HG03457 (cell line): ENCODE data around the gene GRB7.

Experiments used
- ATAC-seq: cut with Tn5 transposase; IDR thresholded peaks from one replicate; pipeline ENCODE4 v1.9.1; 2021; ENCODE audit warnings: moderate number of reproducible peaks; ENCODE audit not compliant: unreplicated experiment

Gene GRB7

DNA sequence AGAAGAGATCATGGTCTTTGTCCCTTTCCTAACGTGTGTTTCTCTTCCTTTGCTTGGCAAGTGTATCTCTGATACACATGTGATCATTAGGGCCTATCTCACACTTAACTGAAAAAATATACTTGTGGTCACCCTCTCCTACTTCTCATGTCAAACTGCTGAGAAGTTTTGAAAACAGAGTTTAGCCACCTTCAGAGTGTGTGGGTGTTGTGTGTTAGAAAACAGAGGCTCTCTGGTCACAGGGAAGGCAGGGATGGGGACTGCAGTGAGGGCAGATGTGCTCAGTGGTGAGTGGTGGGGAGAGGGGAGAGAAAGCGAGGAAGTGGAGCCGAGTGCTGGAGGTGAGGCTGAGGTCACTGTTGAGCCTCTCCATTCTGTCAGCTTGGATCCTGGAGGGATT, 29.4 kb downstream of the GRB7 start:
- no peak for ATAC-seq

- ATAC-seq: peak; percentile 31
These were observed 32.3 kb downstream of the GRB7 start for GRCh38 chr17:39769974-39770587.

GRCh38 chr17:39772415-39772814, 34.7 kb downstream of the GRB7 start:
- ATAC-seq: no peak

- no peak for ATAC-seq
These were observed 35.5 kb downstream of the GRB7 start for GRCh38 chr17:39772987-39773934.

DNA sequence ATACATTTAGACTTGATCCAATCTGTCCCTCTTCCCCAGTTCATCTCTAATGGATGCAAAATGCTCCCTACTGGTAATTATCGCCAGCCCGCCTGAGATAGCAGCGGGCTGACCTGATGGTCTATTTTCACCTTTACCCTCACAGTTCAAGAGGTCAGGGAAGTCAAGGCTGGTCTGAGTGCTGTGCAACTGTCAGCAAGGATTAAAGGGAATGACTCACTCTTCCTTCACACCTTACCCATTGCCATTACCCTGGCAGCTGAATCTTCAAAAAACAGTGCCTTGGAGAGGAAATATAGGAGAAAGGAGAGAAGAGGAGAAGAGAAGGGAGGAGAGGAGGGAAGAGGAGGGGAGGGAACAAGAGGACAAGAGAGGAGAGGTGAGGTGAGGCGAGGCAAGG, 36.3 kb downstream of the GRB7 start:
- no peak for ATAC-seq

DNA sequence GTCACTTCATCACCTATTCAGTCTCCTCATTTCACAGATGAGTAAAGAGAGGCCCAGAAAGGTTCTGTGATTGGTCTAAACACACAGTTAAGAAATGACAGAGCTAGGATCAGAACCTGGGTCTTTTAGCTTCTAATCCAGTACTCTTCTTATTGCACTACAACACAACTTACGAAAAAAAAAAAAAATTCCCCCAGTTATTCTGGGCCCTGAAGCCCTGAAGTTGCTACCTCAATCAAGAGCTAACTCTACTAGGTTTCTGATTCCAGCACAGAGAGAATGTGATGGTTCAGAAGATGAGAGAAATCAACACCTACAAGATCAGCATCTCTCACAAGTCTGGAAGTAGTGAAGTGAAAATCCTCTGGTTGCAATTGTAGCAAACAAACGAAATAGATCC, 37.3 kb downstream of the GRB7 start:
- ATAC-seq: no peak

DNA sequence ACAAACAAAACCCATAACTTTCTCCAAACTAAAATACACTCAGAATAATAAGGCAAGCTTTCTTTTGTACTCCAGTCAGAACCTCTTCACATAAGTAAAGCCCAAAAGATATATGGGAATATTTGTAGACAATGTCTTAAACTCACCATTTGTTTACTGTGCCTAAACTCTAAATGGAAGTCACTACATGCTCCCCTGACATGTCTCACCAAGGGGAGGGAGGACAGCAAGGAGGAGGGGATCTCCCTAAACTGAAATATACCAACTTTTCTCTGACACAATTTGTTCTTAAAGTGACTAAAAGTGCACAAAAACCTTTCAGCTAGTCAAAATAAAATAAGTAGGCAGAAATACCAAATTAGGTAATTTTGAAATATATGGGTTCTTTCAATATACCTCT, 38.5 kb downstream of the GRB7 start:
- no peak for ATAC-seq

DNA sequence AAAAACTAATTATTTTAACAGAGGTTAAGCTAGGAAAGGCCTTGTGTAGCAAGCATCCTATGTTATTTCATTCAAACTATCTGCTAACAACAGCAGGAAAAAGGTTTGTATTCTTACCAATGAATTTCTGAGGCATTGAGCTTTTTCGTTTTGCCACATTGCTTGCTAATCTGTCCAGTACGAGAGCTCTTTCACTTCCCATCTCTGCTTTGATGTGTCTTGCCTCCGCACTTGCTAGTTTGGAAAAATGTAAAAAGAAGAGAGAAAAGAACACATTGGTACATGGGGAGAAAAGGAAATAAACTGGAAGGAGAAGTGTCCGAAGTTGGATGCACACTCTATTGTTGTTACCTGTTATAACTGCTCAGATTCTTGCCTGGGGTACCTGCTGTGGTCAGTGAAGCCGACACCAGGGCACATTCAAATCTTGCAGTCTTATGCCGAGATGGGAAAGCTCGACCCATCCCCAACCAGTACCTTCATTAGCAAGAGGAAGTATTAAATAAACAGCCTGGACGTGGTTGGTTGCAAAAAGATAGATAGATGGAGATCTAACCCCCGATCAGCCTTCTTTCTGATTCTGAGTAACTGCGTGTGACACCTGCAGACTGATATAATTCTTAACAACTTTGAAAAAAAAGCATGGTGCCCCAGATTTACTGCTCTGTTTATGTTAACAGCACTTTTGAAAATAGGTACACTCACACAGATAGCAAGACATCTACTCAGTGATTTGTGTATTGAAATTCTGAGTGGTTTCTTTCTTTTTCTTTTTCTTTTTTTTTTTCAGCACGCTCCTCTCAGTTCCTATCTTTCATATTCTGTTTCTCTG, 40.0 kb downstream of the GRB7 start:
- no peak for ATAC-seq

DNA sequence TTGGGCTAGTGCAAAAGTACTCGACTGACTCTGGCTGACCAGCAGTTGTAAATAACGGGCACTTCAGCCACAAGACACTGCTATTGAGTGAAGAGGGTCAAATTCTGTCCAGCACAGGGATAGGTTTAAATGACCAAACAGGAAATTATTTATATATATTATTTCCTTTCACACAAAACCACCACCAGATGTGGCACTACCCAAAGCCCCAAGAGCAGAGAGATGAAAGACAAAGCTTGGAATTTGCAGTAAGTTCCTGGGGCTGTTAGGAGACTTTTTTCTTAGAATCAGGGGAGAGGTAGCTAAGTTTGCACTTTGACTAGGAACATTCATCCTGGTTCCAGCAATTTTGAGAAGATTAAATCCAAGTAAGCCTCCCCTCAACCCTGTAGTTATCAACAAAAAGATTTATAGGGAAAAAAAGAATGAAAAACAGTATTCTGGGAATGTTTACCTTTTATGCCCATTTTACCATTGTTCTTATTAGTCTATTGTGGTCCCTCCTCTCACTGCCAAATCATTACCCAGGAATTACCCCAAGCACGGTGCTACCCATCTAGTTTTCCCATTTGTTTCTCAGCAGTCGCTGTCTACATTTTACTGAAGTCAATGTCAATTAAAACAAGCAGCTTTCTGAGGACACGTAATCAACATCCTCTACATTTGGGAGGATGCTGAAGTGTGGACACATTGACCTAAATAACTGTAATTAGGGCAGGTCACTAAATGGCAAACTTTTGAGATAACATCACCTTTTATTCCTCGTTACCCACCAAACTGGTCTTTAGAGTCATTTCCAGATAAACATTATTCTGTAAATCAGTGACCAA, 43.5 kb downstream of the GRB7 start:
- no peak for ATAC-seq

GRCh38 chr17:39781861-39782213, 44.1 kb downstream of the GRB7 start:
- ATAC-seq: no peak

- ATAC-seq: no peak
These were observed 44.7 kb downstream of the GRB7 start for GRCh38 chr17:39782481-39782880.

DNA sequence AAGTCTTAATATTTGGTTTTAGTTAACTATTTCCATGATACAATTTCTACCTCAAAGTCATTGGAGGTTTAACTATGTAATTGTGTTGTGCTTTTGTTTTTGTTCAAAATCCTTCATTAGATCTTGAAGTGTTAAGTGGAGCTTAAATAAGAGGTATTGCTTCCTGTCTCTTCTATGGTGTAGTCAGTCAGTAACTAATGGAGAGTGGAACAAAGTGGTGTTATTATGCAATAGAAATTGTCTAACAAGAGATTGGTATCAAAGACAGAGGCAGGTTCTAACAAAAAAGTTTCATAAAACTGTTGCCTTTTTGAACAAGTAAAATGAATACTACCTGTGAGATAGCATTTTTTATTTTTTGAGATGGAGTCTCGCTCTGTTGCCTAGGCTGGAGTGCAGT, 45.2 kb downstream of the GRB7 start:
- no peak for ATAC-seq

DNA sequence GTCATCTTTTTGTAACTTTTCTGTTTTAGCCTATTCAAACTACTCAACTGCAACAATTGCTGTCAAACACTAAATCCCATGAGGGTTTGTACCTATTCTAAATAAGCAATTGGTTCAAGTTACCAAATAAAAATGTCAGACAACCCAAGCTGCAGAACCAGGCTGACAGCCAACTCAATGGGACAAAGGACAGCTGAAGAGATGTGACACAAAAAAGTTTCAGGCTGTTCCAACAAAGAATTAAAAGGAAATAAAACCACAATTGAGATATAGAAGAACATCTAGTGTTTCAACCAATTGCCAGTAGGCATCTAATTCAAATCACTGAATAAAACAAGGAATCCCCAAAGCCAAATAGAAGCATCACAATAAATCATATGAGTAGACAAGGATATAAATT, 49.3 kb downstream of the GRB7 start:
- no peak for ATAC-seq

- ATAC-seq: no peak
These were observed 50.2 kb downstream of the GRB7 start for GRCh38 chr17:39787743-39788484.

DNA sequence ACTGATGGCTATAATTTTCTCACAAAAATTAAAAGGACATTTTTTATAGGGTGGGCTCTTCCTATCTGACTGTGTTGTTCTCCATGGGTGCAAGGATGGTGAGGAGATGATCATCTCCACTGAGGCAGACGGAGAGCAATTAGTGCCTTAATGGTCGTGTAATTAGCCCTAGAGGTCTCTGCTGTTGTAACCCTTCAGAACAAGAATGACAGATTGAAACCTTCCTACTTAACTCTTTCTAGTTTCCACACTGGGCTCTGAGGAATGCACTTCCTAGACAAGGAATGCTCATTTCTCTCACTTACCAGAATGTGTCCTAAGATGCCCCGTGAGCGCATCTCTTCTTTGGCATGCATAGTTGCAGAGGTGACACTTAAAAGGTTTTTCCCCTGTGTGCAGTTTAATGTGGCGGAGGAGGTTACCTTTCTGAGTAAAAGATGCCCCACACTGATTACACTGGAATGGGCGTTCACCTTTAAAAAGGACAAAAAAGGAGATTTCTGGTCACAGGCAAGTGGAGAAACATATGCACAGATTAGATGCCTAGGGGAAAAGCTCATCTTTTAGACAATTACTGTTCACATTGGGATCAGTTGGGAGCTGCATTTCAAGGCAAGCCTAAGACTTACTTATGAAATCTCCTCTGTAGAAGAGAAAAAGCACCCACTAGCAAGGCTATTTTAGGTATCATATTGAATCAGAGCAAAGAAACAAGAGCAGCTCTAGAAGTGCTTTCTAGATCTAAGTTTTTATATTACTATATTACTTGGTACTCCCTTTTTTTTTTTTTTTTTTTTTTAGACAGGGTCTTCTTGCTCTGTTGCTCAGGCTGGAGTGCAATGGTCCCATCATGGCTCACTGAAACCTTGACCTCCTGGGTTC, 53.6 kb downstream of the GRB7 start:
- no peak for ATAC-seq

DNA sequence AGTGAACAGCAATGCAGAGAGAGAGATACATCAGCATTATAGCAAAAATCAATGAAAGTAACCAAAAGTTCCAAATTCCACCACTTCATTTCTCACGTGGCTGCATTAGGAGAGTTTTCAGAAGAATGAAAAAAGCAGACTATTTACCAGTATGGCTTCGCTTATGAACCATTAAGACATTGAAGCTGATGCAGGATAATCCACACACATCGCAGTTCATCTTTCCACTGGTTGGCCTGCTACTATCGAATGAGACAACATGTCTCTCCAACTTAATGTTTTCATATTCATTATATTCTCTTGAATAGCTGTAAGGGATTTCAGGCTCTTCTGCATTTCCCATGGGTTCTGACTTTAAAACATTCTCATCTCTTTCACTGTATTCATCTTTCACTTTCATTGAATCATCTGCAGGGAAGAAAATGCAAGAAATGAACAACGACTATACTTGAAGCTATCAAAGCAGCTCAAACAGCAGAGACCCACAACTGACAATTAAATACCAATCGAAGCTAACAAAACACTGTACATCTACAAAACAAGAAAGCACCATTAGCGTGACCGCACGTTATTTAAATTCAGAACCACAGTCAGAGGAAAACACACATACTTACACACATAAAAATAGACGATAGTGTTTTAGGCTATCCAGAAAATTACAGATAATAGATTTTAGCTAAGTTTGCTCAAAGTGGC, 54.9 kb downstream of the GRB7 start:
- no peak for ATAC-seq

DNA sequence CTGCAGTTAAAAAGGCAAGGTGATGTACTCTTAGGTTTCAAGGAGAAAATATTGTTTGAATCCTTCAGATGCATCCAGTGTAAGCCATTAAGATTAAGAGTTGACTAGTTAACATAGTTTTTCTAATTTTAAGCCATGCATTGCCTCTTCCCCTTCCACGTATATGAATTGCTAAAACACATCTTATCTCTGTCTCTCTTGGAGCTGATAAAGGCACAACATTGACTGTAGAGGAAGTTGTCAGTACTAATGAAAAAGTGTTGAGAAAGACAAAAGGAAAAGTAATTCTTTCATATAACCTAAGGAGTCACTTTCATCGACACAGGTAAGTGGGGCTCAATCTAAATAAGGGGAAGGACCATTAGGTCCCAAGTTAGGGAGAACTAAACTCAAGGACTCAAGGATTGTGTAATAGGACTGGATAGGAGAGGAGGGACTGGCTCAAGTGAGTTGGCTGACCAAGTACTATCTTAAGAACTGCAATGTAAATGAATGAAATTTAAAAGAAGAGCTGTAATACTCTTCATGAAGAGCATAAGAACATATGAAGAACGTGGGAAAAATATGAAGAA, 55.6 kb downstream of the GRB7 start:
- no peak for ATAC-seq
